IMR-90 (cell line): Measurements from ENCODE around the gene ABLIM3. TPM values are rescaled to one million over a fixed set of nuclear protein-coding genes. Genes with fewer than 3 reads are reported as not detected.

ENCODE experiments used
- ATAC-seq: fragments of 200-7000 bp; cut with Tn5 transposase; 2 replicates; pipeline ENCODE4 v1.9.1; 2020; ENCODE audit warnings: low read depth, mild to moderate bottlenecking, moderate library complexity
- BruUV-seq: library from RNA; stranded (reverse); fragments of 400-500 nt; replicated peaks from 2 replicates; lab custom pipeline; 2021; lab: Mats Ljungman, UMichigan
- CTCF ChIA-PET: fragments of 300-600 bp; formaldehyde crosslinking; extraction: SDS; loops from one replicate; lab custom pipeline; 2021; ENCODE audit warnings: antibody characterized with exemption; lab: Yijun Ruan, JAX
- POLR2A ChIA-PET: fragments of 300-600 bp; sonication (Branson Sonifier 250); formaldehyde crosslinking; loops from one replicate; lab custom pipeline; 2022; ENCODE audit warnings: antibody characterized with exemption; ENCODE audit not compliant: unreplicated experiment; lab: Charles Lee
- DNase-seq: peaks from one replicate; pipeline ENCODE4 v3.0.0; 2013
- H2AFZ ChIP-seq: replicated peaks from 2 replicates; pipeline ENCODE3; 2013; ENCODE audit warnings: low read length, mild to moderate bottlenecking; ENCODE audit not compliant: poor library complexity
- H2AK5ac ChIP-seq: 2 replicates; pipeline ENCODE4 v1.6.1; 2013; ENCODE audit warnings: low read depth, low read length, inconsistent platforms
- H2AK9ac ChIP-seq: replicated peaks from 2 replicates; pipeline ENCODE3; 2013; ENCODE audit warnings: mild to moderate bottlenecking, low read depth, low read length, moderate library complexity; ENCODE audit not compliant: poor library complexity
- H2BK120ac ChIP-seq: 2 replicates; pipeline ENCODE4 v1.6.1; 2013; ENCODE audit warnings: low read depth, low read length, inconsistent platforms
- H2BK15ac ChIP-seq: 3 replicates; pipeline ENCODE4 v1.6.1; 2013; ENCODE audit warnings: low read depth, low read length, inconsistent platforms
- H2BK20ac ChIP-seq: 2 replicates; pipeline ENCODE4 v1.6.1; 2013; ENCODE audit warnings: low read depth, mild to moderate bottlenecking, inconsistent platforms, low read length, moderate library complexity
- H2BK5ac ChIP-seq: 2 replicates; pipeline ENCODE4 v1.6.1; 2013; ENCODE audit warnings: mild to moderate bottlenecking, low read depth, low read length, inconsistent platforms; ENCODE audit not compliant: poor library complexity, severe bottlenecking
- H3K14ac ChIP-seq: replicated peaks from 2 replicates; pipeline ENCODE4 v1.6.1; 2013; ENCODE audit warnings: low read depth, low read length, inconsistent platforms
- H3K18ac ChIP-seq: 2 replicates; pipeline ENCODE4 v1.6.1; 2013; ENCODE audit warnings: low read depth, low read length, control low read depth
- H3K23ac ChIP-seq: 2 replicates; pipeline ENCODE4 v1.6.1; 2013; ENCODE audit warnings: low read depth, low read length, inconsistent platforms
- H3K27ac ChIP-seq: 2 replicates; pipeline ENCODE4 v1.5.1; 2013; ENCODE audit warnings: mild to moderate bottlenecking, control low read depth, low read length; ENCODE audit not compliant: insufficient read depth
- H3K27me3 ChIP-seq: 2 replicates; pipeline ENCODE4 v1.6.1; 2013; ENCODE audit warnings: low read length; ENCODE audit not compliant: control insufficient read depth, insufficient read depth
- H3K36me3 ChIP-seq: 2 replicates; pipeline ENCODE4 v1.6.1; 2013; ENCODE audit warnings: low read length, mixed read lengths; ENCODE audit not compliant: control insufficient read depth, insufficient read depth
- H3K4ac ChIP-seq: 2 replicates; pipeline ENCODE4 v1.6.1; 2013; ENCODE audit warnings: low read depth, low read length, inconsistent platforms
- H3K4me1 ChIP-seq: 2 replicates; pipeline ENCODE4 v1.6.1; 2013; ENCODE audit warnings: low read length, mixed read lengths; ENCODE audit not compliant: control insufficient read depth, insufficient read depth
- H3K4me2 ChIP-seq: 2 replicates; pipeline ENCODE4 v1.6.1; 2013; ENCODE audit warnings: low read depth, mild to moderate bottlenecking, control low read depth, low read length, moderate library complexity
- H3K4me3 ChIP-seq: 2 replicates; pipeline ENCODE4 v1.5.1; 2013; ENCODE audit warnings: low read depth, mild to moderate bottlenecking, control low read depth, low read length, moderate library complexity; ENCODE audit not compliant: insufficient read depth
- H3K56ac ChIP-seq: 2 replicates; pipeline ENCODE4 v1.6.1; 2013; ENCODE audit warnings: low read length, inconsistent platforms; ENCODE audit not compliant: insufficient read depth; ENCODE audit errors: extremely low read depth
- H3K79me1 ChIP-seq, 2 experiments: 2 replicates each; pipeline ENCODE4 v1.6.1; 2013; ENCODE audit warnings: low read length in 2 of 2, inconsistent platforms in 1 of 2, low read depth in 1 of 2
- H3K9ac ChIP-seq: 2 replicates; pipeline ENCODE4 v1.6.1; 2013; ENCODE audit warnings: low read depth, low read length, control low read depth
- H3K9me1 ChIP-seq: 2 replicates; pipeline ENCODE4 v1.6.1; 2013; ENCODE audit warnings: low read length, inconsistent platforms; ENCODE audit not compliant: insufficient read depth
- H3K9me3 ChIP-seq: 2 replicates; pipeline ENCODE4 v1.6.1; 2013; ENCODE audit warnings: low read length; ENCODE audit not compliant: control insufficient read depth, insufficient read depth
- H4K20me1 ChIP-seq: 2 replicates; pipeline ENCODE4 v1.6.1; 2013; ENCODE audit warnings: low read length, inconsistent platforms; ENCODE audit not compliant: insufficient read depth
- H4K5ac ChIP-seq: 2 replicates; pipeline ENCODE4 v1.6.1; 2013; ENCODE audit warnings: mild to moderate bottlenecking, low read depth, low read length, control low read depth
- H4K8ac ChIP-seq, 2 experiments: 2 replicates each; pipeline ENCODE4 v1.6.1; 2013; ENCODE audit warnings: low read depth in 2 of 2, low read length in 2 of 2, control low read depth in 1 of 2, inconsistent platforms in 1 of 2
- H4K91ac ChIP-seq: 2 replicates; pipeline ENCODE4 v1.6.1; 2013; ENCODE audit warnings: low read depth, low read length, inconsistent platforms; ENCODE audit not compliant: insufficient read depth
- CTCF ChIP-seq: conservative IDR thresholded peaks from 2 replicates; pipeline ENCODE4 v1.5.1; 2012; ENCODE audit warnings: mild to moderate bottlenecking, low read depth, low read length, improper control_type of control experiment
- RAD21 ChIP-seq: IDR thresholded peaks from 2 replicates; pipeline ENCODE4 v1.6.1; 2012; ENCODE audit warnings: low read length, improper control_type of control experiment
- USF2 ChIP-seq: fragments of 150-350 bp; IDR thresholded peaks from 2 replicates; pipeline ENCODE4 v1.6.1; 2017; ENCODE audit warnings: mild to moderate bottlenecking, antibody characterized with exemption, low read length, low read depth
- WGBS, 2 experiments: methylation state at CpG; one replicate each; pipeline versions ENCODE4 v1.1.5 to v1.1.7; 2013; ENCODE audit warnings: missing lambda C conversion rate in 2 of 2; ENCODE audit not compliant: insufficient read length in 1 of 2; ENCODE audit errors: extremely low coverage in 2 of 2; 5-methylcytosine and 5-hydroxymethylcytosine counted together
- dilution Hi-C: fragments of 300-500 bp; cut with HindIII; formaldehyde crosslinking; loops from one replicate; pipeline ENCODE4 v1.14.3; 2018; ENCODE audit warnings: low sequenced_read_pairs; ENCODE audit not compliant: unreplicated experiment
- in situ Hi-C: fragments of 300-500 bp; cut with MboI; formaldehyde crosslinking; loops from 3 replicates; pipeline ENCODE4 v1.14.3; 2019; ENCODE audit warnings: low sequenced_read_pairs, inconsistent platforms, mixed read lengths
- intact Hi-C: fragments of 100-400 bp; cut with micrococcal nuclease; formaldehyde crosslinking; loops from 2 replicates; pipeline ENCODE4 v1.10.0; 2022
- polyA plus RNA-seq, 3 experiments: library from polyadenylated mRNA; depleted of rRNA; stranded (reverse); fragments of >200 nt; gene quantifications; 2 replicates each; pipeline ENCODE4 v1.2.3, GENCODE V29; 2012; ENCODE audit warnings: low replicate concordance in 1 of 3
- total RNA-seq: library from RNA; depleted of rRNA; stranded (reverse); fragments of >200 nt; gene quantifications from 2 replicates; pipeline ENCODE4 v1.2.3, GENCODE V29; 2012

The ABLIM3 gene
- total and polyA plus RNA-seq, 2 of the 4 experiments (the other 2 are of a cell fraction): 33.3 to 69.9 TPM

- Histone ChIP-seq H3K4me2 (no peak overlapping the region), H2BK15ac (no peak overlapping the region), H2AK5ac (no peak overlapping the region), H4K5ac (no peak overlapping the region), H2AK9ac (no peak overlapping the region), H3K9ac (no peak overlapping the region), H3K18ac (no peak overlapping the region), H2BK5ac (no peak overlapping the region), H2AFZ (no peak overlapping the region), H3K9me3 (no peaks in the 10 kb centered on the region), H3K27ac (no peak overlapping the region), H4K20me1 (no peaks in the 10 kb centered on the region), H2BK120ac (no peak overlapping the region), H3K4me1 (no peaks in the 10 kb centered on the region), H3K36me3 (peaks cover 61% of the 10 kb centered on the region), H3K4ac (no peak overlapping the region), H4K8ac (no peak overlapping the region), H2BK20ac (no peak overlapping the region), H3K27me3 (no peaks in the 10 kb centered on the region), H3K14ac (no peak overlapping the region), H3K9me1 (peaks cover 10% of the 10 kb centered on the region), H3K79me1 (no peaks in the 10 kb centered on the region; a peak in 1 of 4 replicates), H3K4me3 (no peak overlapping the region), H3K56ac (no peak overlapping the region), H4K91ac (no peak overlapping the region), H3K23ac (no peak overlapping the region)
- no TSS peak for BruUV-seq
- in situ Hi-C loops (loop anchor here (10.0 to 25.0 kb wide), 2 partner anchors 503 to 800 kb away; no protein-coding TSS in a partner anchor), intact Hi-C loops (no loop called here), dilution Hi-C loops (no loop called here)
- no peak for DNase-seq
- ChIA-PET CTCF (interaction anchor here (1.1 to 1.9 kb wide), 3 partner anchors 9 to 96 kb away, joined by 3 to 5 read pairs (median 3); partner anchors contain the start of gene ABLIM3), POLR2A (no interaction called here)
- WGBS, 2 experiments: 48% methylated on average over 2 of the region's 4 CpGs; no CpG with 5 or more reads in 1 of the 2 experiments
- TF ChIP-seq RAD21: peak; percentile 18; the same call in 1 of the 2 replicates
- TF ChIP-seq USF2: no peak
- TF ChIP-seq CTCF: peak; percentile 32; the same call in 1 of the 2 replicates
- no peak; the same call in 1 of the 2 replicates for ATAC-seq
Observed at GRCh38 chr5:149237662-149238061, 96.4 kb downstream of the ABLIM3 start.
